SU-DHL-6 (cell line): Measurements from ENCODE around the gene SH3PXD2A.

ENCODE experiments used
- EZH2phosphoT487 ChIP-seq: fragments of 200-600 bp; sonication (generic), shearing (Covaris generic); conservative IDR thresholded peaks from 2 replicates; pipeline ENCODE4 v1.6.1; 2018; ENCODE audit warnings: mild to moderate bottlenecking, antibody characterized with exemption, low read length, moderate library complexity, mixed read lengths
- TF ChIP-seq, protein P1 (sequence below): fragments of 200-600 bp; sonication (generic); IDR thresholded peaks from one replicate; pipeline ENCODE4 v1.5.1; 2017; ENCODE audit warnings: antibody characterized with exemption, mild to moderate bottlenecking, low read length, moderate library complexity; ENCODE audit not compliant: insufficient read depth, poor library complexity, severe bottlenecking

DNA sequence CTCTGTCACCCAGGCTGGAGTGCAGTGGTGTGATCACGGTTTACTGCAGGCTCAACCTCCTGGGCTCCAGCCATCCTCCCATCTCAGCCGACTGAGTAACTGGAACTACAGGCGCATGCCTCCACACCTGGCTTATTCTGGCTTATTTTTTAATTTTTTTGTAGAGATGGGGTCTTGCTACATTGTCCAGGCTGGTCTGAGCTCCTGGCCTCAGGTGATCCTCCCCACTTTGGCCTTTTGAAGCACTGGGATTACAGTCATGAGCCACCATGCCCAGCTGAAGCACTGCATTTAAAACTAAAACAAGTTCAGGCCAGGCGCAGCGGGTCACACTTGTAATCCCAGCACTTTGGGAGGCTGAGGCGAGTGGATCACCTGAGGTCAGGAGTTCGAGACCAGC is 8.0 kb downstream of the SH3PXD2A start:
- TF ChIP-seq, protein P1, sequence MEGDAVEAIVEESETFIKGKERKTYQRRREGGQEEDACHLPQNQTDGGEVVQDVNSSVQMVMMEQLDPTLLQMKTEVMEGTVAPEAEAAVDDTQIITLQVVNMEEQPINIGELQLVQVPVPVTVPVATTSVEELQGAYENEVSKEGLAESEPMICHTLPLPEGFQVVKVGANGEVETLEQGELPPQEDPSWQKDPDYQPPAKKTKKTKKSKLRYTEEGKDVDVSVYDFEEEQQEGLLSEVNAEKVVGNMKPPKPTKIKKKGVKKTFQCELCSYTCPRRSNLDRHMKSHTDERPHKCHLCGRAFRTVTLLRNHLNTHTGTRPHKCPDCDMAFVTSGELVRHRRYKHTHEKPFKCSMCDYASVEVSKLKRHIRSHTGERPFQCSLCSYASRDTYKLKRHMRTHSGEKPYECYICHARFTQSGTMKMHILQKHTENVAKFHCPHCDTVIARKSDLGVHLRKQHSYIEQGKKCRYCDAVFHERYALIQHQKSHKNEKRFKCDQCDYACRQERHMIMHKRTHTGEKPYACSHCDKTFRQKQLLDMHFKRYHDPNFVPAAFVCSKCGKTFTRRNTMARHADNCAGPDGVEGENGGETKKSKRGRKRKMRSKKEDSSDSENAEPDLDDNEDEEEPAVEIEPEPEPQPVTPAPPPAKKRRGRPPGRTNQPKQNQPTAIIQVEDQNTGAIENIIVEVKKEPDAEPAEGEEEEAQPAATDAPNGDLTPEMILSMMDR, result no peak
- no peak for TF ChIP-seq EZH2phosphoT487
